Progenitor cell of endocrine pancreas (in vitro differentiated cells): ENCODE results near the gene CD1B. TPM values are rescaled to one million over a fixed set of nuclear protein-coding genes. Genes with fewer than 3 reads are reported as not detected.

ENCODE experiments used
- DNase-seq: peaks from one replicate; pipeline ENCODE4 v3.0.0; 2021; ENCODE audit warnings: low spot score; ENCODE audit not compliant: unreplicated experiment
- H3K27ac Mint-ChIP-seq: 2 replicates; pipeline ENCODE4 v1.8.0; 2021; ENCODE audit warnings: mild to moderate bottlenecking, moderate library complexity, mixed read lengths
- H3K27me3 Mint-ChIP-seq: 2 replicates; pipeline ENCODE4 v1.8.0; 2021; ENCODE audit warnings: mixed read lengths
- H3K36me3 Mint-ChIP-seq: 2 replicates; pipeline ENCODE4 v1.8.0; 2022; ENCODE audit warnings: mixed read lengths; ENCODE audit not compliant: insufficient read depth
- H3K4me1 Mint-ChIP-seq: 2 replicates; pipeline ENCODE4 v1.8.0; 2021; ENCODE audit warnings: low read depth, mixed read lengths
- H3K4me3 Mint-ChIP-seq: 2 replicates; pipeline ENCODE4 v1.8.0; 2021; ENCODE audit warnings: low read depth, mild to moderate bottlenecking, moderate library complexity, mixed read lengths
- H3K9me3 Mint-ChIP-seq: 2 replicates; pipeline ENCODE4 v1.8.0; 2021; ENCODE audit warnings: low read depth, mixed read lengths
- CTCF ChIP-seq: fragments of 200-600 bp; sonication (generic); IDR thresholded peaks from one replicate; pipeline ENCODE4 v1.5.0; 2021; ENCODE audit warnings: antibody characterized with exemption, mild to moderate bottlenecking; ENCODE audit not compliant: unreplicated experiment
- total RNA-seq: library from RNA; stranded (reverse); gene quantifications from 2 replicates; pipeline ENCODE4 v1.2.1, GENCODE V29; 2021

The CD1B gene
- total RNA-seq, 1 donor from 2014 or later: not detected

- TF ChIP-seq CTCF: no peak
- no peaks in the 10 kb centered on the region for H3K36me3 Mint-ChIP-seq
- H3K4me3 Mint-ChIP-seq: no peak overlapping the region
- H3K27ac Mint-ChIP-seq: no peak overlapping the region
- H3K9me3 Mint-ChIP-seq: no peaks in the 10 kb centered on the region
- DNase-seq: no peak
- H3K4me1 Mint-ChIP-seq: no peaks in the 10 kb centered on the region
- H3K27me3 Mint-ChIP-seq: no peaks in the 10 kb centered on the region
These were observed 40.9 kb downstream of the CD1B start for GRCh38 chr1:158290321-158290844.

- no peaks in the 10 kb centered on the region for H3K9me3 Mint-ChIP-seq
These were observed 41.5 kb downstream of the CD1B start, which contains the start of gene CD1C for GRCh38 chr1:158289811-158290210. Gene CD1C (plus strand): TSS chr1:158289923. CDS start chr1:158290065, 142 bp downstream.

DNA sequence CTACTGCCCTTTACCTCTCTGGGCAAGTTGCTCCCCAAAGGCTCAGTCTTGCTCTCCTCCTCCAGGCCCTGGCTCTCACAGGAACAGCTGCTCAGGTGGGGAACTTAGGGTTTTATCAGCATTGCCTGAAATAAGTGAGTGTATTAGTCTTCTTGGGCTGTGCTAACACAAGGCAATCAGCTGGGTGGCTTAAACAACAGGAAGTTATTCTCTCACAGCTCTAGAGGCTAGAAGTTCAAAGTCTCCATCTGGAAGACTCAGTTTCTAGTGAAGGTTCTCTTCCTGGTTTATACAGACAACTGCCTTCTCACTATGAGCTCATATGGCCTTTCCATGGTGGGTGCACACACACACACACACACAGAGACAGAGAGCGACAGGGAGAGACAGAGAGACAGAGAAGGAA lies 44.4 kb downstream of the CD1B start:
- no peaks in the 10 kb centered on the region for H3K9me3 Mint-ChIP-seq
- no peak for DNase-seq
- no peak overlapping the region for H3K4me3 Mint-ChIP-seq
- no peak overlapping the region for H3K27ac Mint-ChIP-seq
- no peaks in the 10 kb centered on the region for H3K27me3 Mint-ChIP-seq
- no peaks in the 10 kb centered on the region for H3K4me1 Mint-ChIP-seq
- H3K36me3 Mint-ChIP-seq: no peaks in the 10 kb centered on the region
- no peak for TF ChIP-seq CTCF

More at GRCh38 chr1:158289811-158290210, 41.5 kb downstream of the CD1B start, which contains the start of gene CD1C:
- TF ChIP-seq CTCF: no peak
- Mint-ChIP-seq H3K4me3 (no peak within 1 kb of the TSS), H3K27ac (no peak within 1 kb of the TSS), H3K36me3 (no peaks in the 10 kb centered on the region), H3K4me1 (no peaks in the 10 kb centered on the region), H3K27me3 (no peaks in the 10 kb centered on the region)
- no peak for DNase-seq

DNA sequence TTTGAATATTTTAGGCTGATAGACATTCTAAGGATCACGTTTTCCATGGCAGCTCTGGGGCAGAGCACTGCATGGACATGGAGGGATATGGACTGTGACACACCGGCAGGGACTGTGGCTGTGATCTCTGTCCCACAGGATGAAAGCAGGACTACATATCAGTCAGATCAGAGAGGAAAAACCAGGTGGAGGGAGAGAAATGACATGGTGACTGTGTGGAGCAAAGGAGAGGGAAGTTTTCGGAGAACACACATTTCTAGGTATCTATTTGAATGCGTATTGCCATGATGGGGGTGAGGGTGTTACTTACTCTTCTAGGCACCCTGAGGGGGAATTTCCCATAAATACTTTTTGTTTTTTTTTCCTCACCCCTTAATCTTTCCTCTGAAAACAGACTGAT lies 44.8 kb downstream of the CD1B start:
- TF ChIP-seq CTCF: no peak
- peak overlapping the region; percentile 6 for H3K27ac Mint-ChIP-seq
- H3K36me3 Mint-ChIP-seq: no peaks in the 10 kb centered on the region
- H3K4me3 Mint-ChIP-seq: no peak overlapping the region
- H3K27me3 Mint-ChIP-seq: no peaks in the 10 kb centered on the region
- H3K9me3 Mint-ChIP-seq: peaks cover 2% of the 10 kb centered on the region
- DNase-seq: no peak
- H3K4me1 Mint-ChIP-seq: no peaks in the 10 kb centered on the region

DNA sequence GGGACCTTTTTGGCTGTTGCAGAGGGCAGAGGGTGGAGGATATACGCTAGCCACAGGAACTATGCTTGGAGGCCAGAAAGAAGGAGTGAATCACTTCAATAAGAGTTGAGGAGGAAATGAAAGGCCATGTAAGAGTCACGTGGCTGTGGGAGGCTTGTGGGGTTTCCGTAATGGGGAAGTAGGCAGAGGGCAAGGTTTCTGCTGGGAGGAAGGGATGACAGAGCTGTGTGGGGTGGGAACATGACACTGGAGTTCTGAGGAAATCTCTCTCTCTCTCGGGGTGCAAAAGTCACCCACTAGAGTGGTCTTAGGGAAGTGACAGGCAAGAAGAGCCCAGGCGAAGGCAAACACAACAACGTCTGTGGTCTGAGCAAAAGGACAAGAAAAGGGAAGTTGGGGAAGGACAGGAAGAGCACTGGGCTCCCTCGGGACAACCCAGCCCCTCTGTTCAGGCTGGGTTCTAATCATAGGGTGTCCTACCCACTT lies 45.5 kb downstream of the CD1B start:
- Mint-ChIP-seq H3K36me3 (no peaks in the 10 kb centered on the region), H3K4me1 (no peaks in the 10 kb centered on the region), H3K27me3 (no peaks in the 10 kb centered on the region), H3K9me3 (peaks cover 8% of the 10 kb centered on the region), H3K27ac (no peak overlapping the region), H3K4me3 (no peak overlapping the region)
- TF ChIP-seq CTCF: no peak
- no peak for DNase-seq
